GM19193 (cell line): ENCODE data around the gene IFNA6.

Experiments
- POLR2A ChIP-seq: IDR thresholded peaks from 4 replicates; pipeline ENCODE4 v1.6.1; 2011; ENCODE audit not compliant: insufficient read depth, insufficient read length; ENCODE audit errors: extremely low read depth

The IFNA6 gene

GRCh38 chr9:21305213-21305612 lies 45.5 kb downstream of the IFNA6 start, which contains the start of gene IFNA5:
Gene IFNA5 (minus strand): TSS chr9:21305313. CDS start chr9:21305256, 57 bp downstream.
- TF ChIP-seq POLR2A: no peak
